PC-9 (cell line): ENCODE results near the gene F5. TPM values are rescaled to one million over a fixed set of nuclear protein-coding genes. Genes with fewer than 3 reads are reported as not detected.

Experiments used
- BruUV-seq: library from RNA; stranded (reverse); fragments of 400-500 nt; replicated peaks from 2 replicates; lab custom pipeline; 2021; lab: Mats Ljungman, UMichigan
- CTCF ChIA-PET: fragments of 300-600 bp; sonication (Branson Sonifier 250); formaldehyde crosslinking; loops from one replicate; lab custom pipeline; 2022; ENCODE audit warnings: antibody characterized with exemption; lab: Charles Lee
- POLR2A ChIA-PET: fragments of 300-600 bp; sonication (Branson Sonifier 250); formaldehyde crosslinking; loops from one replicate; lab custom pipeline; 2022; ENCODE audit warnings: antibody characterized with exemption; ENCODE audit not compliant: unreplicated experiment; lab: Charles Lee
- DNase-seq, 2 experiments: peaks; one replicate each; pipeline versions ENCODE4 v3.0.0 to v3.0.0-alpha.2; 2015 to 2022; ENCODE audit warnings: mixed read lengths in 1 of 2
- H2AFZ ChIP-seq: fragments of 200-600 bp; sonication (generic); 2 replicates; pipeline ENCODE4 v1.8.1; 2017; ENCODE audit warnings: antibody characterized with exemption
- H3F3A ChIP-seq: fragments of 200-600 bp; sonication (generic); 2 replicates; pipeline ENCODE4 v1.8.1; 2017; ENCODE audit warnings: antibody characterized with exemption, mild to moderate bottlenecking, low read depth; ENCODE audit not compliant: insufficient read depth
- H3K27ac ChIP-seq: fragments of 200-600 bp; sonication (generic); 2 replicates; pipeline ENCODE4 v1.6.1; 2016; ENCODE audit warnings: mixed run types
- H3K27me3 ChIP-seq: fragments of 200-600 bp; sonication (generic); 2 replicates; pipeline ENCODE4 v1.6.1; 2016; ENCODE audit warnings: low read depth, mixed run types; ENCODE audit not compliant: insufficient read depth
- H3K36me3 ChIP-seq: fragments of 200-600 bp; sonication (generic); 2 replicates; pipeline ENCODE4 v1.6.1; 2016; ENCODE audit warnings: low read depth, mixed run types
- H3K4me1 ChIP-seq: fragments of 200-600 bp; sonication (generic); replicated peaks from 2 replicates; pipeline ENCODE4 v1.6.1; 2016; ENCODE audit warnings: mixed run types; ENCODE audit not compliant: insufficient read depth
- H3K4me2 ChIP-seq: fragments of 200-600 bp; sonication (generic); 2 replicates; pipeline ENCODE4 v1.6.1; 2017; ENCODE audit warnings: mixed run types
- H3K4me3 ChIP-seq: fragments of 200-600 bp; sonication (generic); 2 replicates; pipeline ENCODE4 v1.6.1; 2016; ENCODE audit warnings: mixed run types
- H3K79me2 ChIP-seq: fragments of 200-600 bp; sonication (generic); 2 replicates; pipeline ENCODE4 v1.6.1; 2017; ENCODE audit warnings: low read depth, mixed run types
- H3K9me2 ChIP-seq: fragments of 200-600 bp; sonication (generic); 2 replicates; pipeline ENCODE4 v1.8.1; 2017; ENCODE audit warnings: mild to moderate bottlenecking; ENCODE audit not compliant: insufficient read depth
- H3K9me3 ChIP-seq: fragments of 200-600 bp; sonication (generic); 2 replicates; pipeline ENCODE4 v1.8.1; 2016; ENCODE audit warnings: low read depth; ENCODE audit not compliant: insufficient read depth
- H4K20me1 ChIP-seq: fragments of 200-600 bp; sonication (generic); 2 replicates; pipeline ENCODE4 v1.8.1; 2017; ENCODE audit not compliant: insufficient read depth
- EZH2 ChIP-seq: fragments of 200-600 bp; sonication (generic); IDR thresholded peaks from 2 replicates; pipeline ENCODE4 v1.8.0; 2017; ENCODE audit warnings: antibody characterized with exemption, low read depth
- intact Hi-C: fragments of 100-400 bp; cut with micrococcal nuclease; formaldehyde crosslinking; loops from one replicate; pipeline ENCODE4 v1.10.0; 2022; ENCODE audit not compliant: unreplicated experiment
- total RNA-seq: library from RNA; stranded (reverse); gene quantifications from 2 replicates; pipeline ENCODE4 v1.2.3, GENCODE V29; 2021
- TF ChIP-seq, protein P1 (sequence below): fragments of 200-600 bp; sonication (generic); conservative IDR thresholded peaks from 2 replicates; pipeline ENCODE4 v1.6.1; 2017; ENCODE audit warnings: mixed run types, antibody characterized with exemption, mild to moderate bottlenecking, moderate library complexity

F5 gene
- total RNA-seq, 1 experiment from 2014 or later, result not detected

DNA sequence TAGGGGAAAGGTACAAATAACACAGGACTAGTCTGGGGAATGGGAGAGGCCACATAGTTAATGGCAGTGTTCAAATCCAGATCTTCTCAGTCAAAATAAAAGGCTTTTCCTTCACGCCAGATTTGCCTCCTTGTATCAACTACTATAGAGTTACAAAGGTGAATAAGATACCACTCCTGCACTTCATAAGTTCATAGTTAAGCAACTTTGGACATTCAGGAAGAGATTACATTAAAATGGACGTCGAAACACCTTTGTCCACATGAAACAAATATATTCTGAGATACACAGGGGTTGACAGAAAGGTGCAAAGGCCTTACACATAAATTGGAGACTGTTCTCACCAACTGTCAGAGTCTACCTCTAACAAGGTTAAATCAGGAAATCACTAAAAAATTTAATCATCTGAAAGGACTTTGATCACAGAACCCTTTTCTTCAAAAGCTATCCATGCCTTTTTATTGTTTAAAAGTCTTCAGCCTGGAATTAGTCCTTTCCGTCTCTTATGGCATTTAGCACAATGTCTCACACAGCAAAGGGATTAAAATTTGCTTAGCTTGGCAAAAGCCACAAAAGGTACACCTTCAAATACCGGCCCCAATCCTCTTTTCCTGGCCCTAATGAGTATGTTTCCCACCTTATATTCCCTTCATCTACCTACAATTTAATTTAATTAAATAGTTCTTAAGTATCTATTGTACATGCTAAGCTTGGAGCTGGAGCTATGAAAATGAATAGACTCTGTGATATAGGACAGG lies 8.1 kb downstream of the F5 start:
- H3K9me2 ChIP-seq, result no peaks in the 10 kb centered on the region
- no peaks in the 10 kb centered on the region for H3K4me1 ChIP-seq
- no peak for TF ChIP-seq EZH2
- TF ChIP-seq, protein P1, sequence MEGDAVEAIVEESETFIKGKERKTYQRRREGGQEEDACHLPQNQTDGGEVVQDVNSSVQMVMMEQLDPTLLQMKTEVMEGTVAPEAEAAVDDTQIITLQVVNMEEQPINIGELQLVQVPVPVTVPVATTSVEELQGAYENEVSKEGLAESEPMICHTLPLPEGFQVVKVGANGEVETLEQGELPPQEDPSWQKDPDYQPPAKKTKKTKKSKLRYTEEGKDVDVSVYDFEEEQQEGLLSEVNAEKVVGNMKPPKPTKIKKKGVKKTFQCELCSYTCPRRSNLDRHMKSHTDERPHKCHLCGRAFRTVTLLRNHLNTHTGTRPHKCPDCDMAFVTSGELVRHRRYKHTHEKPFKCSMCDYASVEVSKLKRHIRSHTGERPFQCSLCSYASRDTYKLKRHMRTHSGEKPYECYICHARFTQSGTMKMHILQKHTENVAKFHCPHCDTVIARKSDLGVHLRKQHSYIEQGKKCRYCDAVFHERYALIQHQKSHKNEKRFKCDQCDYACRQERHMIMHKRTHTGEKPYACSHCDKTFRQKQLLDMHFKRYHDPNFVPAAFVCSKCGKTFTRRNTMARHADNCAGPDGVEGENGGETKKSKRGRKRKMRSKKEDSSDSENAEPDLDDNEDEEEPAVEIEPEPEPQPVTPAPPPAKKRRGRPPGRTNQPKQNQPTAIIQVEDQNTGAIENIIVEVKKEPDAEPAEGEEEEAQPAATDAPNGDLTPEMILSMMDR, result no peak
- ChIA-PET CTCF (no interaction called here), POLR2A (no interaction called here)
- H3K4me3 ChIP-seq, result no peak overlapping the region
- no peak overlapping the region for H3K27ac ChIP-seq
- no peaks in the 10 kb centered on the region for H3K9me3 ChIP-seq
- H3K4me2 ChIP-seq, result no peak overlapping the region
- no peak overlapping the region for H2AFZ ChIP-seq
- no peak for DNase-seq
- H3K79me2 ChIP-seq, result no peaks in the 10 kb centered on the region
- no peaks in the 10 kb centered on the region for H3K36me3 ChIP-seq
- H4K20me1 ChIP-seq, result no peaks in the 10 kb centered on the region
- H3K27me3 ChIP-seq, result no peaks in the 10 kb centered on the region
- intact Hi-C loops, result no loop called here
- no peaks in the 10 kb centered on the region for H3F3A ChIP-seq
- no TSS peak for BruUV-seq

DNA sequence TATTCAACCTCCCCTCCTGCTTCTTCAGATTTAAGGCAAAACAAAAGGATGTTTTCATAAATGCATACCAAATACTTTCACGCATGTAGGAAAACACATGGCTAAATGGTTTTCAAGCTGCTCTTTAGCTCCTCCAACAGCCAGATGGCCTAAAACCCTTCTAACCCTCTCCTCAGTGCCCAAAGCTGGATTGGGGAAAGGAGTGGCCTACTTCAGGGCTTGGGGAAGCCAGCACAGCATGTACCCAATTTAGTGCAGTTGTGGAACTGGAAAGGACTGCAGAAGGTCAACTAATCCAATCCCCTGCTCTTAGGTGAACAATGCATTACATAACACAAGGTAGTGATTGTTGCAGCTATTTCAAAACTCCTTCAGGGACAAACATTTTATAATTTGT lies 9.3 kb downstream of the F5 start:
- ChIA-PET POLR2A (no interaction called here), CTCF (no interaction called here)
- no peaks in the 10 kb centered on the region for H3K36me3 ChIP-seq
- H3K79me2 ChIP-seq, result no peaks in the 10 kb centered on the region
- H3K27me3 ChIP-seq, result no peaks in the 10 kb centered on the region
- no peak overlapping the region for H3K27ac ChIP-seq
- no peak overlapping the region for H3K4me2 ChIP-seq
- no peak overlapping the region for H3K4me3 ChIP-seq
- no peaks in the 10 kb centered on the region for H3K4me1 ChIP-seq
- no peak overlapping the region for H2AFZ ChIP-seq
- no peaks in the 10 kb centered on the region for H3K9me2 ChIP-seq
- BruUV-seq, result no TSS peak
- intact Hi-C loops, result no loop called here
- no peaks in the 10 kb centered on the region for H3K9me3 ChIP-seq
- no peak for DNase-seq
- no peaks in the 10 kb centered on the region for H3F3A ChIP-seq
- no peak for TF ChIP-seq EZH2
- TF ChIP-seq, protein P1, result no peak
- H4K20me1 ChIP-seq, result no peaks in the 10 kb centered on the region

DNA sequence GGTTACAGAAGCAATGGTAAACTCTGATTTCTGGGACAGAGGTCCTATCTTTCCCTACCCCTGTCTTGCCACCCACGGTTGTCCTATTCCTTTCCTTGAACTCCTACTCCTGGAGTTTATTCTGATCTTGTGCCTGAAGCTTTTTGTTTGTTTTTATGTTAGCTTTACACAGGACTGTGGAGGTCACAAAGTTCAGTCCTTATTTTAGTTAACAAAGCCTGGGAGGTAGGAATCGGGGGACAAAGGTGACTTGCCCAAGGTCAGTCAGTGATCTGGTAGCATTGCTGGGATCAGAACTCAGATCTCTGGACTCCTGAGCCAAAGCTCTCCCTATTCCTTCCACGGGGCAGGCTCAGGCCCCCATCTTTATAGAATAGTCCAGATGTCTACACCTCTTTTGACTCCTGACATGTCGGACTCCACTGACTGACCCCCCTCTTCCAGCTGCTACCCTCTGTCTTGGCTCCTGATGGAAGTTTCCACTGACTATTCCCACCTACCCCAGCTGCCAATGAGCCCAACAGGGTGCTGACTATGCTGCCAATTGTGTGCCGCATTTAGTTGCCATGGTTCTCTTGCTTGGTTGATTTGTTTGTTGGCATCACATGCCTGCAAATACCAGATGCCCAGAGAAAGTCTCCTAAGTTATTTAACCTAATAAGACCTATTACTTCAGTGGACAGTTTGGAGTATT lies 9.9 kb downstream of the F5 start:
- ChIA-PET POLR2A (no interaction called here), CTCF (no interaction called here)
- no peaks in the 10 kb centered on the region for H3K27me3 ChIP-seq
- DNase-seq, result no peak
- no peaks in the 10 kb centered on the region for H3F3A ChIP-seq
- BruUV-seq, result no TSS peak
- H3K4me2 ChIP-seq, result no peak overlapping the region
- H3K4me3 ChIP-seq, result no peak overlapping the region
- H4K20me1 ChIP-seq, result no peaks in the 10 kb centered on the region
- H3K27ac ChIP-seq, result no peak overlapping the region
- intact Hi-C loops, result no loop called here
- no peaks in the 10 kb centered on the region for H3K36me3 ChIP-seq
- no peak overlapping the region for H2AFZ ChIP-seq
- TF ChIP-seq, protein P1, result no peak
- no peak for TF ChIP-seq EZH2
- H3K9me2 ChIP-seq, result no peaks in the 10 kb centered on the region
- no peaks in the 10 kb centered on the region for H3K4me1 ChIP-seq
- H3K9me3 ChIP-seq, result no peaks in the 10 kb centered on the region
- no peaks in the 10 kb centered on the region for H3K79me2 ChIP-seq
